Parathyroid adenoma (tissue), 2 donors: ENCODE measurements around the gene ATF6.

ENCODE experiments used
- H2AFZ ChIP-seq: fragments of 300-600 bp; sonication (generic); one replicate; pipeline ENCODE4 v1.7.0; 2017; ENCODE audit warnings: antibody characterized with exemption, mild to moderate bottlenecking
- H3K27ac ChIP-seq: fragments of 300-600 bp; sonication (generic); one replicate; pipeline ENCODE4 v1.7.0; 2017
- H3K27me3 ChIP-seq: fragments of 300-600 bp; sonication (generic); one replicate; pipeline ENCODE4 v1.7.0; 2017; ENCODE audit warnings: low read length; ENCODE audit not compliant: control insufficient read depth, insufficient read depth
- H3K36me3 ChIP-seq: fragments of 300-600 bp; sonication (generic); one replicate; pipeline ENCODE4 v1.7.0; 2017; ENCODE audit warnings: low read length; ENCODE audit not compliant: control insufficient read depth, insufficient read depth
- H3K4me1 ChIP-seq: fragments of 300-600 bp; sonication (generic); one replicate; pipeline ENCODE4 v1.7.0; 2017; ENCODE audit warnings: control low read depth
- H3K4me2 ChIP-seq: fragments of 300-600 bp; sonication (generic); one replicate; pipeline ENCODE4 v1.7.0; 2017; ENCODE audit warnings: low read length
- H3K4me3 ChIP-seq: fragments of 300-600 bp; sonication (generic); one replicate; pipeline ENCODE4 v1.7.0; 2017; ENCODE audit warnings: low read depth, low read length
- H3K79me2 ChIP-seq: fragments of 300-600 bp; sonication (generic); one replicate; pipeline ENCODE4 v1.7.0; 2017; ENCODE audit warnings: control low read depth
- H3K9ac ChIP-seq: fragments of 300-600 bp; sonication (generic); one replicate; pipeline ENCODE4 v1.7.0; 2017; ENCODE audit warnings: mild to moderate bottlenecking
- H3K9me3 ChIP-seq: fragments of 300-600 bp; sonication (generic); one replicate; pipeline ENCODE4 v1.7.0; 2017; ENCODE audit warnings: low read length; ENCODE audit not compliant: control insufficient read depth
- TF ChIP-seq, protein P1 (sequence below): fragments of 300-600 bp; sonication (generic); IDR thresholded peaks from one replicate; pipeline ENCODE4 v1.7.0; 2017; ENCODE audit warnings: antibody characterized with exemption, mild to moderate bottlenecking
- donor health status: primary hyperparathyroidism.

Gene ATF6

DNA sequence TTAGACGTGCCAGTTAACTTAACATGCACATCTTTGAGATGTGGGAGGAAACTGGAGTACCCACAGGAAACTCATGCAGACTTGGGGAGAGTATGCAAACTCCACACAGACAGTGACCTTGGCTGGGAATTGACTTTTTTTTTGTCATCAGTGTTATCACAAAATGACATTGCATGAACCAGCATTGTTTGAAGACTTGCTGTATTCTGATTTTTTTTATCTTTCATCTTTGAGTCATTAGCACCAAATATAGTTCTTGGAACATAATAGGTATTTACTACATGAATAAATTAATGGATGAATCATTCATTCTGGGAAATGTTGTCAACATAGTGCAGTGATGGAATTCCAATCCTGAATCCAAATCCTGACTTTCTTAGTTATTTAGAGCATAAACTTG lies 77.0 kb downstream of the ATF6 start:
- Histone ChIP-seq H3K4me3 (no peak overlapping the region), H3K9me3 (no peaks in the 10 kb centered on the region), H2AFZ (no peak overlapping the region), H3K27ac (no peak overlapping the region), H3K79me2 (no peaks in the 10 kb centered on the region), H3K36me3 (no peaks in the 10 kb centered on the region), H3K27me3 (no peaks in the 10 kb centered on the region), H3K4me1 (no peaks in the 10 kb centered on the region), H3K9ac (no peak overlapping the region), H3K4me2 (no peak overlapping the region)
- TF ChIP-seq, protein P1, sequence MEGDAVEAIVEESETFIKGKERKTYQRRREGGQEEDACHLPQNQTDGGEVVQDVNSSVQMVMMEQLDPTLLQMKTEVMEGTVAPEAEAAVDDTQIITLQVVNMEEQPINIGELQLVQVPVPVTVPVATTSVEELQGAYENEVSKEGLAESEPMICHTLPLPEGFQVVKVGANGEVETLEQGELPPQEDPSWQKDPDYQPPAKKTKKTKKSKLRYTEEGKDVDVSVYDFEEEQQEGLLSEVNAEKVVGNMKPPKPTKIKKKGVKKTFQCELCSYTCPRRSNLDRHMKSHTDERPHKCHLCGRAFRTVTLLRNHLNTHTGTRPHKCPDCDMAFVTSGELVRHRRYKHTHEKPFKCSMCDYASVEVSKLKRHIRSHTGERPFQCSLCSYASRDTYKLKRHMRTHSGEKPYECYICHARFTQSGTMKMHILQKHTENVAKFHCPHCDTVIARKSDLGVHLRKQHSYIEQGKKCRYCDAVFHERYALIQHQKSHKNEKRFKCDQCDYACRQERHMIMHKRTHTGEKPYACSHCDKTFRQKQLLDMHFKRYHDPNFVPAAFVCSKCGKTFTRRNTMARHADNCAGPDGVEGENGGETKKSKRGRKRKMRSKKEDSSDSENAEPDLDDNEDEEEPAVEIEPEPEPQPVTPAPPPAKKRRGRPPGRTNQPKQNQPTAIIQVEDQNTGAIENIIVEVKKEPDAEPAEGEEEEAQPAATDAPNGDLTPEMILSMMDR: no peak

DNA sequence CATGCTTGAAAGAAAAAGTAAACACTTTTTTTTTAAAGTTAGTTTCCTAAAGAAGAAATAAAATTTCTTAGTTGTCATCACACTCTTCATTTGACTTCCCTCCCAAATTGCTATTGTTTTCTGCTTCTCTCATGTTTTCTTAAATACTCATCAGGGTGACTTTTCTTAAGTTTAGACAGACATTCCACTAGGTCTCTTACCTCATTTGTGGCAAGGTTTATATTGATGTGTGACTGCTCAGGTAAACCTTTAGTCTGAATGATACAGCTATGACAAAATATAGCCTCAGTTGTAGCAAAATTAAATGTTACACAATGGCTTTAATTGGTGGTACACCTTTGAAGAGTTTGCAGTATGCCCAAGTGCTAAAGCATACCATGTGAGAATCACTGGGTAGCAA lies 78.6 kb downstream of the ATF6 start:
- no peaks in the 10 kb centered on the region for H3K27me3 ChIP-seq
- no peak overlapping the region for H3K4me2 ChIP-seq
- no peak overlapping the region for H3K9ac ChIP-seq
- TF ChIP-seq, protein P1: no peak
- no peaks in the 10 kb centered on the region for H3K36me3 ChIP-seq
- H3K4me1 ChIP-seq: no peaks in the 10 kb centered on the region
- no peak overlapping the region for H2AFZ ChIP-seq
- no peak overlapping the region for H3K27ac ChIP-seq
- no peaks in the 10 kb centered on the region for H3K9me3 ChIP-seq
- H3K4me3 ChIP-seq: no peak overlapping the region
- H3K79me2 ChIP-seq: no peaks in the 10 kb centered on the region

DNA sequence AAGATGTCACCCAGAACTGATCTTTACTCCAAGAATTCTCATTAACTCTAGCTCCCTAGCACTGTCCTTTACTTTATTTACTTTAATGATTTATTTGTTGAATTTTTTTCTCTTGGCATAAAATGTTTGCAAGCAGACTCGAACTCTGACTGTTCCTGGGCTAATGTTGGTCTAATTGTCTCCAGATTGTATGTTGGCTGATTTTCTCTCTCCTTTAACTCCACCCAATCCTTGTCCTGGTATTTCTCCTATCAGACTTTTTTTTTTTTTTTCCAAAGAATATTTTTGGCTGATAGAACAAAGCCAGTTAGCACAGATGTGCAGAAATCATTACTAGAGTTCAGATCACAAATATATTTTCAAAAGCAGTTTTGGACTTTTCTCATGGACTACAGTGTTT lies 82.6 kb downstream of the ATF6 start:
- H2AFZ ChIP-seq: no peak overlapping the region
- H3K9ac ChIP-seq: no peak overlapping the region
- H3K4me3 ChIP-seq: no peak overlapping the region
- H3K79me2 ChIP-seq: no peaks in the 10 kb centered on the region
- no peak overlapping the region for H3K4me2 ChIP-seq
- no peaks in the 10 kb centered on the region for H3K9me3 ChIP-seq
- TF ChIP-seq, protein P1: no peak
- H3K4me1 ChIP-seq: no peaks in the 10 kb centered on the region
- no peaks in the 10 kb centered on the region for H3K36me3 ChIP-seq
- H3K27me3 ChIP-seq: no peaks in the 10 kb centered on the region
- H3K27ac ChIP-seq: no peak overlapping the region

DNA sequence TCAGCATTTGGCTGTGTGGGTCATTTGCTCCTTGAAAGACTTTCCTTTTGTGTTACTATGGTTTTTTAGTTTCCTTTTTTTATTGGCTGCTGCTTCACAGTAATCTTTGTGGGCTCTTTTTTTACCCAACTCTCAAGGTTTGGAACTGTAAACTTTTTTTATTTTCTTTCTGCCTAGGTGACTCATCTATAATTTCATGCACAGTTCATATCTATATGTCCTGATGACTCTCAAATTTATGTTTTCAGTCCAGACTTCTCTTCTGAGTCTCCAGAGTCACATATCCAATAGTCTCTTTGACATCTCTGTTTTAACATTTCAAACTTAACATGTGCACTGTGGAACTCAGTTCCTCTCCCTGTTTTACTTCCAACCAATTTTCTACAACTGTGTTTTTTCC lies 83.4 kb downstream of the ATF6 start:
- Histone ChIP-seq H3K27me3 (no peaks in the 10 kb centered on the region), H2AFZ (no peak overlapping the region), H3K27ac (no peak overlapping the region), H3K9ac (no peak overlapping the region), H3K4me2 (no peak overlapping the region), H3K36me3 (no peaks in the 10 kb centered on the region), H3K4me1 (no peaks in the 10 kb centered on the region), H3K79me2 (no peaks in the 10 kb centered on the region), H3K4me3 (no peak overlapping the region), H3K9me3 (no peaks in the 10 kb centered on the region)
- TF ChIP-seq, protein P1: no peak

DNA sequence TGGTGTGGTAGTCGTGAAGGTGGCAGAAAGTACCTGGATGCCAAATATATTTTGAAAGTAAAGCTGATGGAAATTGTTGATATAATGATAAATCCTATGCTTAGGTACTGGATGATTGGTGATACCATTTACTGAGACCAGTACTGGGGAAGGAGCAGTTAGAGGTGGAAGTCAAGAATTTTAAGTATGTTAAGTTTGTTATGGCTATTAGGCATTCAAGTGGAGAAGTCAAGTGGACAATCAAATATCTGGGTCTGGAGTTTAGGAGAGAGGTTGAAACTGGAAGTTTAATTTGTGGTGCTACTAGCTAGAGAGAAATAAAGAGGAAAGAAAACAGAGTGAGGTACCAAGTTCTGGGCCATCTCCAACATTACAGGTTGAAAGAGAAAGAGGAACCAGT lies 89.1 kb downstream of the ATF6 start:
- H3K4me3 ChIP-seq: no peak overlapping the region
- no peaks in the 10 kb centered on the region for H3K4me1 ChIP-seq
- no peaks in the 10 kb centered on the region for H3K9me3 ChIP-seq
- no peaks in the 10 kb centered on the region for H3K27me3 ChIP-seq
- no peak overlapping the region for H2AFZ ChIP-seq
- H3K27ac ChIP-seq: no peak overlapping the region
- no peak overlapping the region for H3K4me2 ChIP-seq
- no peaks in the 10 kb centered on the region for H3K36me3 ChIP-seq
- H3K9ac ChIP-seq: no peak overlapping the region
- TF ChIP-seq, protein P1: no peak
- no peaks in the 10 kb centered on the region for H3K79me2 ChIP-seq
